Testis (tissue), 2 donors: ENCODE results near the gene FBXL17.

Experiments used
- CTCF ChIP-seq, 3 experiments: fragments of 450-650 bp in 2 of 3; fragments of 200-600 bp in 1 of 3; sonication (generic) in 1 of 3; IDR thresholded peaks; one replicate each; pipeline ENCODE4 v1.5.1; 2016 to 2019; ENCODE audit warnings: antibody characterized with exemption in 3 of 3, mild to moderate bottlenecking in 2 of 3, moderate library complexity in 1 of 3
- POLR2A ChIP-seq: fragments of 450-650 bp; IDR thresholded peaks from one replicate; pipeline ENCODE4 v1.6.1; 2017; ENCODE audit warnings: antibody characterized with exemption, mild to moderate bottlenecking, moderate library complexity

- no peak for TF ChIP-seq CTCF (IDR thresholded peaks at IDR 0.05)
- no peak for TF ChIP-seq POLR2A
Measured at GRCh38 chr5:107820429-107820828, 561.5 kb downstream of the FBXL17 start.
